Heart right ventricle (tissue), 16 donors: ENCODE measurements around the gene SV2A. TPM values are rescaled to one million over a fixed set of nuclear protein-coding genes. Genes with fewer than 3 reads are reported as not detected.

Source experiments
- ATAC-seq, 8 donors: fragments of 200-7000 bp; cut with Tn5 transposase; one replicate each; pipeline ENCODE4 v1.9.1; 2020; ENCODE audit warnings: mild to moderate bottlenecking in 8 of 8, moderate library complexity in 8 of 8, moderate number of reproducible peaks in 1 of 8
- DNase-seq, 2 donors: peaks; one replicate each; pipeline ENCODE4 v3.0.0-alpha.2; 2020
- H3K27ac ChIP-seq, 10 donors: fragments of 200-600 bp; sonication (generic) in 2 of 10; one replicate each; pipeline versions ENCODE4 v1.5.0 to v1.8.0; 2020 to 2022; ENCODE audit warnings: mild to moderate bottlenecking in 3 of 10
- H3K27me3 ChIP-seq, 7 donors: fragments of 200-600 bp; one replicate each; pipeline ENCODE4 v1.8.0; 2021 to 2022; ENCODE audit warnings: mild to moderate bottlenecking in 2 of 7
- H3K36me3 ChIP-seq, 9 donors: fragments of 200-600 bp; sonication (generic) in 1 of 9; one replicate each; pipeline versions ENCODE4 v1.5.0 to v1.8.0; 2020 to 2022; ENCODE audit warnings: mild to moderate bottlenecking in 2 of 9
- H3K4me1 ChIP-seq, 9 donors: fragments of 200-600 bp; sonication (generic) in 1 of 9; one replicate each; pipeline versions ENCODE4 v1.5.0 to v1.8.0; 2020 to 2022; ENCODE audit warnings: mild to moderate bottlenecking in 4 of 9
- H3K4me3 ChIP-seq, 10 donors: fragments of 200-600 bp; sonication (generic) in 2 of 10; one replicate each; pipeline versions ENCODE4 v1.5.0 to v1.8.0; 2020 to 2022; ENCODE audit warnings: mild to moderate bottlenecking in 7 of 10, moderate library complexity in 2 of 10
- H3K9me3 ChIP-seq, 11 donors: fragments of 200-600 bp in 10 of 11; sonication (generic) in 2 of 11; one replicate each; pipeline versions ENCODE4 v1.5.0 to v1.8.0; 2013 to 2022; ENCODE audit warnings: mild to moderate bottlenecking in 2 of 11, control low read depth in 1 of 11, moderate library complexity in 1 of 11
- WGBS, 2 donors: extraction: QIAGEN DNeasy Blood & Tissue Kit; methylation state at CpG; one replicate each; pipeline ENCODE4 v1.1.7; 2013; ENCODE audit warnings: inconsistent platforms in 1 of 2; 5-methylcytosine and 5-hydroxymethylcytosine counted together
- intact Hi-C, 10 donors: fragments of 100-400 bp; cut with DNase I; formaldehyde crosslinking; loops; one replicate each; pipeline versions ENCODE4 v1.11.1 to v1.14.2; 2022
- polyA plus RNA-seq, 2 donors: library from polyadenylated mRNA; stranded (reverse); fragments of 200-250 nt; gene quantifications; one replicate each; pipeline ENCODE4 v1.2.3, GENCODE V29; 2013
- total RNA-seq, 10 donors: library from RNA; stranded (reverse); fragmentation: NEBNext Ultra II Directional in 3 of 10; extraction: Animal tissue kit (Norgen Biotek cat#: 25700) in 3 of 10; gene quantifications; one replicate each; pipeline versions ENCODE4 v1.2.1 to v1.2.4, GENCODE V29; 2021 to 2023
- TF ChIP-seq, protein P1 (sequence below), 9 donors: fragments of 200-600 bp; sonication (generic) in 2 of 9; IDR thresholded peaks; one replicate each; pipeline versions ENCODE4 v1.5.0 to v1.8.0; 2021 to 2022; ENCODE audit warnings: antibody characterized with exemption in 9 of 9, mild to moderate bottlenecking in 5 of 9, moderate library complexity in 1 of 9
- donor health status: Arrhythmogenic right ventricular cardiomyopathy.
- donor health status: ischemic (EF 13 %, LVEDD 7.1; RV severe dilation, severe dysfunction).
- donor health status: healthy with polysubstance abuse.
- donor health status: DM: no; HTN: yes; CAD: no.
- donor health status: DM: no; HTN: no; CAD: no.
- donor health status: ischemic (EF 25% LVEDD 6.9; RV normal size, moderate dysfunction).
- donor health status: ischemic (EF 25% LVEDD 5.7; RV mildly dilated, moderate dysfunction).
- donor health status: healthy.
- donor health status: DM: yes; HTN: yes; CAD: no.
- donor health status: Ischemic cardiomyopathy.
- donor health status: ischemic (EF 35%, LVEDD 5.7; RV mildly dilated, moderate dysfunction).
- donor health status: nonischemic (EF 11% LVEDD 7.7; RV severe dilation, severe dysfunction).
- donor health status: DM: yes; HTN: yes; CAD: no.
- donor health status: PGD.
- donor health status: ischemic (EF 29% LVEDD 5.4; RV normal size, mild dysfunction).
- donor health status: nonischemic (EF 23%, LVEDD 6.1; RV moderate dilation, normal function).

The SV2A gene
- total and polyA plus RNA-seq, 12 donors: 0.14 to 0.68 (median 0.37) TPM

DNA sequence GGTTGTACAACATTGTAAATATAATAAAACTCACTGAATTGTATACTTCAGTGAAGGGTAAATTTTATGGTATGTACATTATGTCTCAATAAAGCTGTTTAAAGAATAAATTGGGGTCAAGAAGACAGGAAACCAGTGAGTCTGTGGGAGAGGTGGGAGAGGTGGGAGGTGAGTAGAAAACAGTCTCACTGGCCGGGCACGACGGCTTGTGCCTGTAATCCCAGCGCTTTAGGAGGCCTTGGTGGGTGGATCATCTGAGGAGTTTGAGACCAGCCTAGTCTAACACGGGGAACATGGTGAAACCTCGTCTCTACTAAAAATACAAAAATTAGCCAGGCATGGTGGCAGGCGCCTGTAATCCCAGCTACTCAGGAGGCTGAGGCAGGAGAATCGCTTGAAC, 14.8 kb upstream of the SV2A start:
- H3K27me3 ChIP-seq: no peaks in the 10 kb centered on the region
- WGBS, 2 donors: 92 to 95% methylated on average over 8 of the region's 8 CpGs
- H3K9me3 ChIP-seq: no peaks in the 10 kb centered on the region
- intact Hi-C loops: loop anchor here in 1 of 10 donors (5.0 kb wide), 1 partner anchor 35 kb away; the partner anchor contains the start of gene BOLA1
- no peak overlapping the region for H3K27ac ChIP-seq
- ATAC-seq (no peak), DNase-seq (no peak)
- no peak overlapping the region for H3K4me3 ChIP-seq
- TF ChIP-seq, protein P1, sequence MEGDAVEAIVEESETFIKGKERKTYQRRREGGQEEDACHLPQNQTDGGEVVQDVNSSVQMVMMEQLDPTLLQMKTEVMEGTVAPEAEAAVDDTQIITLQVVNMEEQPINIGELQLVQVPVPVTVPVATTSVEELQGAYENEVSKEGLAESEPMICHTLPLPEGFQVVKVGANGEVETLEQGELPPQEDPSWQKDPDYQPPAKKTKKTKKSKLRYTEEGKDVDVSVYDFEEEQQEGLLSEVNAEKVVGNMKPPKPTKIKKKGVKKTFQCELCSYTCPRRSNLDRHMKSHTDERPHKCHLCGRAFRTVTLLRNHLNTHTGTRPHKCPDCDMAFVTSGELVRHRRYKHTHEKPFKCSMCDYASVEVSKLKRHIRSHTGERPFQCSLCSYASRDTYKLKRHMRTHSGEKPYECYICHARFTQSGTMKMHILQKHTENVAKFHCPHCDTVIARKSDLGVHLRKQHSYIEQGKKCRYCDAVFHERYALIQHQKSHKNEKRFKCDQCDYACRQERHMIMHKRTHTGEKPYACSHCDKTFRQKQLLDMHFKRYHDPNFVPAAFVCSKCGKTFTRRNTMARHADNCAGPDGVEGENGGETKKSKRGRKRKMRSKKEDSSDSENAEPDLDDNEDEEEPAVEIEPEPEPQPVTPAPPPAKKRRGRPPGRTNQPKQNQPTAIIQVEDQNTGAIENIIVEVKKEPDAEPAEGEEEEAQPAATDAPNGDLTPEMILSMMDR (IDR thresholded peaks at IDR 0.05): no peak
- H3K36me3 ChIP-seq: peaks cover 0 to 32% (median 0%) of the 10 kb centered on the region in 9 donors
- H3K4me1 ChIP-seq: peaks cover 0 to 38% (median 22%) of the 10 kb centered on the region in 9 donors

DNA sequence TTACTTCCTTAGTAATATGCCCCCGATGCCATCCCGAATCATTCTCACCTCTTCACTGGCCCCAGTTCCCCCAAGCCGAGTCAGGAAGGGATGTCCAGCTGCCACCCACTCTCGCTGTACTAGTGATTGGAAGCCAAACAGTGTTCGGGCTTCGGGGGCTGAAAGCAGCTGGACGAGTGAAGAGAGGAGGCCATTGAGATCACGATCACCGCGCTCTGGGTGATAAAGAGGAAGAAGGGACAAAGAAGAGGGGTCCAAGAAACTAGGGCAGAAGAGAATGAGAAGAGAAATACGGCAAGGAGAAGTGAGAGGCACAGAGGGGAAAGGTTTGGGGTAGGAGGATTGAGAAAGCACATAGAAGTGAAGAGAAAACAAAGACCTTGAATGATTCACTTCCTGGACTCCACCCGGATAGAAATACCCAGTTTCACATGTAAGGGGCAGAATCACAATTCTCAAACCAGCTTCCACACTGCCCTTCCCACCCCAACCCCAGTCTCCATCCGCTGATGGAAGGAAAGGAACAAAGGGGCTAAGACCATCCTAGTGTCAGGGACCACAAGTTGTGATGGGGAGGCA, 13.7 kb upstream of the SV2A start:
- 85 to 89% methylated on average over 13 of the region's 13 CpGs for WGBS, 2 donors
- H3K36me3 ChIP-seq: peaks cover 0 to 37% (median 4%) of the 10 kb centered on the region in 9 donors
- H3K27ac ChIP-seq: no peak overlapping the region
- no peak overlapping the region for H3K4me3 ChIP-seq
- DNase-seq: no peak
- ATAC-seq: no peak
- no peaks in the 10 kb centered on the region for H3K9me3 ChIP-seq
- H3K4me1 ChIP-seq: peaks cover 3 to 38% (median 21%) of the 10 kb centered on the region in 9 donors
- intact Hi-C loops: loop anchor here in 1 of 10 donors (5.0 kb wide), 1 partner anchor 34 kb away; the partner anchor contains the start of gene BOLA1
- TF ChIP-seq, protein P1 (IDR thresholded peaks at IDR 0.05): no peak
- H3K27me3 ChIP-seq: no peaks in the 10 kb centered on the region

DNA sequence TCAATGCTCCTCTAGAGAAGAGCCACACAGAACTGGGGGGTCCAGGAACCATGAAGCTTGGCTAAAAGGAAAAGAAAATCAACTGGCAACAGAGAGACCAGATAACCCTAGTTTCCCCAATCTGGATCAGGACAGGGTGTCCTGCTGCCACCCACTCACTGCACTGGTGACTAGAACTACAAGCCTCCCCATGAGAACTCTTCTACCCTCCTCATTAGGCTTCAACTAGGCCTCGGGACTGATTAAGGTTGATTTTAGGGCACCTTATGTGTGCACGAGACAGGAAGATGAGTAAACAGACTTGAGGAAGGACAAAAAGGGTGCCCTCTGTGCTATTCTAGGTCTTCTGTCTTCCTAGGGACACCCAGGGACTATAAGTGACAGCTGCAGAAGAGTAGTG, 12.2 kb upstream of the SV2A start:
- Histone ChIP-seq H3K4me1 (peaks cover 5 to 50% (median 30%) of the 10 kb centered on the region in 9 donors), H3K36me3 (peaks cover 0 to 52% (median 16%) of the 10 kb centered on the region in 9 donors), H3K9me3 (no peaks in the 10 kb centered on the region), H3K27me3 (no peaks in the 10 kb centered on the region), H3K27ac (peak overlapping the region in 1 of 10 donors; percentile 8), H3K4me3 (no peak overlapping the region)
- no peak for ATAC-seq
- TF ChIP-seq, protein P1 (IDR thresholded peaks at IDR 0.05): no peak
- WGBS, 2 donors: 76 to 91% methylated on average over 2 of the region's 2 CpGs
- no peak for DNase-seq
- intact Hi-C loops: loop anchor here in 3 of 10 donors (5.0 kb wide), 2 partner anchors 33 to 38 kb away; partner anchors contain the start of gene BOLA1 (in 1 of the 3)

DNA sequence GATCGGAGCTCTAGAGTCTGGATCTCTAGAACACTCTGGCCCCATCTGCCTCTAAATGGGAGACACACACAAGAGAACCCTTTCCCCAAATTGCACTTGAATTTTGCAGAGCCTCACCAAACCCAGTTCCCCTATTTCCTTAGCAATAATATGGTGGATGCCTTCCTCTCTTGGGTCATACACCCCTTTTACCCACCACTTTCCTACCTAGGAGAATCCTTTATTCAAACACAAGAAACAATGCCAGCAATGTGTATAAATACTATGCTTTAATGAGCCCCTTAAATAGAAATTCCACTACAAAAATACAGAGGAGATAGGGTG, 10.7 kb upstream of the SV2A start:
- Histone ChIP-seq H3K27ac (peak overlapping the region; percentile 91 to 98 (median 96)), H3K9me3 (no peaks in the 10 kb centered on the region), H3K27me3 (no peaks in the 10 kb centered on the region), H3K36me3 (peaks cover 0 to 64% (median 31%) of the 10 kb centered on the region in 9 donors), H3K4me1 (peaks cover 5 to 51% (median 33%) of the 10 kb centered on the region in 9 donors), H3K4me3 (peak overlapping the region; percentile 69 to 98 (median 88))
- TF ChIP-seq, protein P1 (IDR thresholded peaks at IDR 0.05): no peak
- intact Hi-C loops: loop anchor here in 2 of 10 donors (5.0 kb wide), 1 partner anchor 36 kb away; no protein-coding TSS in a partner anchor
- WGBS, 2 donors: 6% methylated on average over 1 of the region's 1 CpG
- no peak for ATAC-seq
- no peak for DNase-seq
